Ovary (tissue), 3 donors: ENCODE data around the gene TUBA3D.
"Not testable (repeated sequence)": the region's sequence is repeated elsewhere in the genome, so short reads cannot be mapped to it uniquely, and the experiment has no call there.

Experiments
- POLR2A ChIP-seq: fragments of 450-650 bp; IDR thresholded peaks from one replicate; pipeline ENCODE4 v1.6.1; 2017; ENCODE audit warnings: antibody characterized with exemption, mild to moderate bottlenecking, moderate library complexity
- TF ChIP-seq, protein P1 (sequence below), 3 donors: fragments of 450-650 bp in 2 of 3; fragments of 200-600 bp in 1 of 3; IDR thresholded peaks; one replicate each; pipeline versions ENCODE4 v1.5.1 to v1.8.0; 2016 to 2022; ENCODE audit warnings: antibody characterized with exemption in 3 of 3, mild to moderate bottlenecking in 1 of 3
- donor health status: DM: no; HTN: no; CAD: no.

DNA sequence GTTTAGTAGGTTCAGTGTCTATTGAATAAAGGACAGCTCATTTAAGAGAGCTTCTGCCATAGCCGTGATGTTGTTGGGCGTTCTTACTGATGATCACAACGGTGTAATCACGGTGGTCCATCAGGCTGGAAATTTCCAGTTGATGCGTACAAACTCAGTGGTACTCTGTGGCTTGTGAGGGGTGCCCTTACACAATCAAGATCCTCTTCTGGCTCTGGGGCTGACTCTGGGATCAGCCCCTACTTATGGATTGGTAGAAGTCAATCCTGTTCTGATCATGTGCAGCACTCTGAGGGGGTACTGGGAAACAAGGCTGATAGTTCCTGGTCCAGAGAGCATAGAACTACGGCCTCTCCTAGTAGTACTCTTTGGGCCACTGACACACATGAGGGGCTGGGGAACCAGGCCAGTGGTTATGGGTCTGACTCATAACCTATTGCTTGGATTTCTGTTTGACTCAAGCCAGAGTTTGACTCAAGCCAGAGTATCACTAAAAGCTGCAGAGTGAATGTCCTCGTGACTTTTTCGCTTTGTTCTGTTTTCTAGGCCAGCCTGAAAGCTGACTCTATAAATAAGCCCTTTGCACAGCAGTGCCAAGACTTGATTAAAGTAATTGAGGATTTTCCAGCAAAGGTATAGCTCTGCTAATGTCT is 22.5 kb downstream of the TUBA3D start:
- TF ChIP-seq, protein P1, sequence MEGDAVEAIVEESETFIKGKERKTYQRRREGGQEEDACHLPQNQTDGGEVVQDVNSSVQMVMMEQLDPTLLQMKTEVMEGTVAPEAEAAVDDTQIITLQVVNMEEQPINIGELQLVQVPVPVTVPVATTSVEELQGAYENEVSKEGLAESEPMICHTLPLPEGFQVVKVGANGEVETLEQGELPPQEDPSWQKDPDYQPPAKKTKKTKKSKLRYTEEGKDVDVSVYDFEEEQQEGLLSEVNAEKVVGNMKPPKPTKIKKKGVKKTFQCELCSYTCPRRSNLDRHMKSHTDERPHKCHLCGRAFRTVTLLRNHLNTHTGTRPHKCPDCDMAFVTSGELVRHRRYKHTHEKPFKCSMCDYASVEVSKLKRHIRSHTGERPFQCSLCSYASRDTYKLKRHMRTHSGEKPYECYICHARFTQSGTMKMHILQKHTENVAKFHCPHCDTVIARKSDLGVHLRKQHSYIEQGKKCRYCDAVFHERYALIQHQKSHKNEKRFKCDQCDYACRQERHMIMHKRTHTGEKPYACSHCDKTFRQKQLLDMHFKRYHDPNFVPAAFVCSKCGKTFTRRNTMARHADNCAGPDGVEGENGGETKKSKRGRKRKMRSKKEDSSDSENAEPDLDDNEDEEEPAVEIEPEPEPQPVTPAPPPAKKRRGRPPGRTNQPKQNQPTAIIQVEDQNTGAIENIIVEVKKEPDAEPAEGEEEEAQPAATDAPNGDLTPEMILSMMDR (IDR thresholded peaks at IDR 0.05): not testable (repeated sequence)
- not testable (repeated sequence) for TF ChIP-seq POLR2A
